GM19023 (cell line): Measurements from ENCODE around the gene PSMD6.

Experiments used
- ATAC-seq: cut with Tn5 transposase; IDR thresholded peaks from one replicate; pipeline ENCODE4 v1.9.1; 2021; ENCODE audit warnings: mild to moderate bottlenecking, moderate library complexity; ENCODE audit not compliant: unreplicated experiment

Gene PSMD6

GRCh38 chr3:63980830-63981498, 42.3 kb downstream of the PSMD6 start:
- no peak for ATAC-seq

- ATAC-seq: no peak
Measured at GRCh38 chr3:63980019-63980418, 43.3 kb downstream of the PSMD6 start.

- no peak for ATAC-seq
Measured at GRCh38 chr3:63979093-63979885, 44.0 kb downstream of the PSMD6 start.

- ATAC-seq: no peak
Measured at GRCh38 chr3:63977893-63978292, 45.4 kb downstream of the PSMD6 start.

- ATAC-seq: no peak
Measured at GRCh38 chr3:63976872-63977200, 46.5 kb downstream of the PSMD6 start.

- ATAC-seq: no peak
Measured at GRCh38 chr3:63976161-63976871, 47.0 kb downstream of the PSMD6 start.

GRCh38 chr3:63975723-63976122, 47.6 kb downstream of the PSMD6 start:
- no peak for ATAC-seq

GRCh38 chr3:63974451-63974850, 48.8 kb downstream of the PSMD6 start:
- ATAC-seq: no peak

GRCh38 chr3:63973406-63973805, 49.9 kb downstream of the PSMD6 start:
- no peak for ATAC-seq

GRCh38 chr3:63972987-63973386, 50.3 kb downstream of the PSMD6 start:
- no peak for ATAC-seq

GRCh38 chr3:63972196-63972595, 51.1 kb downstream of the PSMD6 start:
- no peak for ATAC-seq

- ATAC-seq: no peak
Measured at GRCh38 chr3:63970631-63971475, 52.4 kb downstream of the PSMD6 start.

GRCh38 chr3:63969876-63970275, 53.4 kb downstream of the PSMD6 start:
- no peak for ATAC-seq

GRCh38 chr3:63968612-63969350, 54.5 kb downstream of the PSMD6 start:
- ATAC-seq: peak; percentile 14

GRCh38 chr3:63967675-63968611, 55.4 kb downstream of the PSMD6 start:
- ATAC-seq: peak; percentile 55

- ATAC-seq: no peak
Measured at GRCh38 chr3:63966871-63967270, 56.4 kb downstream of the PSMD6 start.

GRCh38 chr3:63966007-63966406, 57.3 kb downstream of the PSMD6 start:
- ATAC-seq: no peak

GRCh38 chr3:63964681-63965485, 58.4 kb downstream of the PSMD6 start:
- ATAC-seq: no peak
